ENCODE results near the gene FIGNL2.

- no peak for TF ChIP-seq EZH2phosphoT487 (IDR thresholded peaks at IDR 0.05)
- no peak for TF ChIP-seq CTCF (IDR thresholded peaks at IDR 0.05)
Measured at GRCh38 chr12:51825216-51825615, 23.3 kb downstream of the FIGNL2 start.
